Keratinocyte (primary cell): ENCODE measurements around the gene GALNT14. TPM values are rescaled to one million over a fixed set of nuclear protein-coding genes. Genes with fewer than 3 reads are reported as not detected.

Source experiments
- DNase-seq: peaks from one replicate; pipeline ENCODE4 v3.0.0-alpha.2; 2011; ENCODE audit warnings: low read depth, missing footprints, low spot score
- FAIRE-seq: peaks from 2 replicates; lab custom pipeline; 2011; peaks lifted over from hg19 to GRCh38; lab: Jason Lieb, UNC
- H2AFZ ChIP-seq: 2 replicates; pipeline ENCODE4 v1.6.0; 2012; ENCODE audit warnings: low read length, control low read depth, inconsistent platforms; ENCODE audit not compliant: control insufficient read depth
- H3K27ac ChIP-seq: 2 replicates; pipeline ENCODE4 v1.5.1; 2011; ENCODE audit warnings: low read length; ENCODE audit not compliant: control insufficient read depth, insufficient read depth
- H3K27me3 ChIP-seq: 3 replicates; pipeline ENCODE4 v1.6.0; 2011; ENCODE audit warnings: low read length; ENCODE audit not compliant: control insufficient read depth, insufficient read depth; ENCODE audit errors: extremely low read depth
- H3K36me3 ChIP-seq, 2 experiments: 2 replicates in 1 of 2; 3 replicates in 1 of 2; pipeline ENCODE4 v1.5.1; 2011; ENCODE audit warnings: low read length in 2 of 2, mild to moderate bottlenecking in 1 of 2; ENCODE audit not compliant: control insufficient read depth in 2 of 2, insufficient read depth in 2 of 2; ENCODE audit errors: extremely low read depth in 1 of 2
- H3K4me1 ChIP-seq: 3 replicates; pipeline ENCODE4 v1.5.1; 2011; ENCODE audit warnings: low read length; ENCODE audit not compliant: control insufficient read depth, insufficient read depth; ENCODE audit errors: extremely low read depth
- H3K4me2 ChIP-seq: 3 replicates; pipeline ENCODE4 v1.6.0; 2011; ENCODE audit warnings: low read depth, low read length; ENCODE audit not compliant: control insufficient read depth, insufficient read depth; ENCODE audit errors: extremely low read depth
- H3K4me3 ChIP-seq, 3 experiments: fragments of 200-600 bp in 1 of 3; sonication (generic) in 1 of 3; 2 replicates in 2 of 3; 3 replicates in 1 of 3; pipeline ENCODE4 v1.5.1; 2011 to 2016; ENCODE audit warnings: low read length in 3 of 3, mild to moderate bottlenecking in 3 of 3, control low read depth in 2 of 3, inconsistent platforms in 1 of 3, low read depth in 1 of 3, mixed read lengths in 1 of 3, mixed run types in 1 of 3, moderate library complexity in 1 of 3; ENCODE audit not compliant: control insufficient read depth in 2 of 3, insufficient read depth in 2 of 3; ENCODE audit errors: extremely low read depth in 1 of 3
- H3K79me2 ChIP-seq: 2 replicates; pipeline ENCODE4 v1.6.0; 2012; ENCODE audit warnings: low read length; ENCODE audit not compliant: control insufficient read depth, insufficient read depth
- H3K9ac ChIP-seq: 3 replicates; pipeline ENCODE4 v1.6.0; 2011; ENCODE audit warnings: low read length; ENCODE audit not compliant: control insufficient read depth, insufficient read depth; ENCODE audit errors: extremely low read depth
- H3K9me1 ChIP-seq: 3 replicates; pipeline ENCODE4 v1.6.0; 2011; ENCODE audit warnings: low read length; ENCODE audit not compliant: control insufficient read depth, insufficient read depth; ENCODE audit errors: extremely low read depth
- H3K9me3 ChIP-seq: 2 replicates; pipeline ENCODE4 v1.5.1; 2012; ENCODE audit warnings: low read depth, low read length; ENCODE audit not compliant: control insufficient read depth
- H4K20me1 ChIP-seq: 3 replicates; pipeline ENCODE4 v1.6.0; 2011; ENCODE audit warnings: low read length; ENCODE audit not compliant: control insufficient read depth, insufficient read depth; ENCODE audit errors: extremely low read depth
- CTCF ChIP-seq, 3 experiments: IDR thresholded peaks in 1 of 3; conservative IDR thresholded peaks in 1 of 3; optimal IDR thresholded peaks in 1 of 3; 2 replicates in 2 of 3; 3 replicates in 1 of 3; pipeline versions ENCODE3 to v1.5.1; 2011; ENCODE audit warnings: low read length in 3 of 3, mild to moderate bottlenecking in 3 of 3, moderate library complexity in 2 of 3, control low read depth in 1 of 3, inconsistent platforms in 1 of 3; ENCODE audit not compliant: insufficient read depth in 2 of 3; ENCODE audit errors: extremely low read depth in 1 of 3
- EZH2 ChIP-seq: IDR thresholded peaks from one replicate; pipeline ENCODE4 v1.6.1; 2012; ENCODE audit warnings: inconsistent platforms, mild to moderate bottlenecking, low read length, moderate library complexity
- dilution Hi-C: fragments of 300-500 bp; cut with MboI; formaldehyde crosslinking; loops from one replicate; pipeline ENCODE4 v1.7.0; 2020; ENCODE audit warnings: low sequenced_read_pairs; ENCODE audit not compliant: extremely low pct_ligation_motif_present
- polyA plus RNA-seq, 5 experiments: library from polyadenylated mRNA; depleted of rRNA in 3 of 5; stranded (reverse) in 3 of 5; stranded (forward) in 1 of 5; unstranded in 1 of 5; fragments of >200 nt; gene quantifications; 1 replicate in 1 of 5; 2 replicates in 3 of 5; 3 replicates in 1 of 5; pipeline versions ENCODE4 v1.2.1 to v1.2.3, GENCODE V29; 2011 to 2012; ENCODE audit warnings: missing spikeins in 2 of 5, low read depth in 1 of 5, low replicate concordance in 1 of 5

Gene GALNT14
- polyA plus RNA-seq, 1 donor (not counting 4 experiments of a cell fraction or from before 2014, with no cell fraction given), result 27.4 TPM

- H3K4me2 ChIP-seq, result no peak overlapping the region
- H4K20me1 ChIP-seq, result no peaks in the 10 kb centered on the region
- no peaks in the 10 kb centered on the region for H3K9me3 ChIP-seq
- DNase-seq (no peak), FAIRE-seq (peak; percentile 93)
- no peaks in the 10 kb centered on the region for H3K79me2 ChIP-seq
- no peaks in the 10 kb centered on the region for H3K36me3 ChIP-seq
- H3K27ac ChIP-seq, result no peak overlapping the region
- peaks cover 6% of the 10 kb centered on the region for H3K27me3 ChIP-seq
- H2AFZ ChIP-seq, result no peak overlapping the region
- no peak overlapping the region for H3K4me3 ChIP-seq
- peak; percentile 17 to 43 (median 22) for TF ChIP-seq CTCF (optimal IDR thresholded peaks at IDR 0.05 in 1 of 3, IDR thresholded peaks at IDR 0.05 in 1 of 3, conservative IDR thresholded peaks at IDR 0.05 in 1 of 3; ENCODE audit: extremely low read depth in 1 of 3, insufficient read depth in 2 of 3, low read length in 3 of 3)
- TF ChIP-seq EZH2, result no peak
- H3K9me1 ChIP-seq, result no peaks in the 10 kb centered on the region
- H3K4me1 ChIP-seq, result peaks cover 14% of the 10 kb centered on the region
- H3K9ac ChIP-seq, result no peak overlapping the region
- dilution Hi-C loops, result no loop called here
Measured at GRCh38 chr2:30869988-30870387, 268.3 kb downstream of the GALNT14 start.

GRCh38 chr2:30867385-30867784, 270.9 kb downstream of the GALNT14 start:
- peaks cover 6% of the 10 kb centered on the region for H3K27me3 ChIP-seq
- no peaks in the 10 kb centered on the region for H3K79me2 ChIP-seq
- peaks cover 10% of the 10 kb centered on the region for H3K4me1 ChIP-seq
- TF ChIP-seq EZH2, result no peak
- H3K4me3 ChIP-seq, result no peak overlapping the region
- DNase-seq (no peak), FAIRE-seq (no peak)
- no peaks in the 10 kb centered on the region for H4K20me1 ChIP-seq
- H3K4me2 ChIP-seq, result no peak overlapping the region
- H3K9ac ChIP-seq, result no peak overlapping the region
- H3K27ac ChIP-seq, result no peak overlapping the region
- H3K9me3 ChIP-seq, result no peaks in the 10 kb centered on the region
- no peaks in the 10 kb centered on the region for H3K9me1 ChIP-seq
- no peak overlapping the region for H2AFZ ChIP-seq
- dilution Hi-C loops, result no loop called here
- no peaks in the 10 kb centered on the region for H3K36me3 ChIP-seq

- DNase-seq (no peak), FAIRE-seq (no peak)
- Histone ChIP-seq H3K4me3 (no peak overlapping the region), H3K4me1 (peaks cover 6% of the 10 kb centered on the region), H3K27me3 (peaks cover 6% of the 10 kb centered on the region), H3K9ac (no peak overlapping the region), H3K36me3 (no peaks in the 10 kb centered on the region), H3K9me3 (no peaks in the 10 kb centered on the region), H3K27ac (no peak overlapping the region), H3K79me2 (no peaks in the 10 kb centered on the region), H3K9me1 (no peaks in the 10 kb centered on the region), H2AFZ (no peak overlapping the region), H4K20me1 (no peaks in the 10 kb centered on the region), H3K4me2 (no peak overlapping the region)
- dilution Hi-C loops, result no loop called here
- no peak for TF ChIP-seq CTCF (optimal IDR thresholded peaks at IDR 0.05 in 1 of 3, IDR thresholded peaks at IDR 0.05 in 1 of 3, conservative IDR thresholded peaks at IDR 0.05 in 1 of 3; ENCODE audit: extremely low read depth in 1 of 3, insufficient read depth in 2 of 3, low read length in 3 of 3)
- TF ChIP-seq EZH2, result no peak
Measured at GRCh38 chr2:30866974-30867373, 271.3 kb downstream of the GALNT14 start.
